Muscle of back (tissue), 11 donors: Measurements from ENCODE around the gene SSTR4. TPM values are rescaled to one million over a fixed set of nuclear protein-coding genes. Genes with fewer than 3 reads are reported as not detected.
A peak's percentile ranks its signal among the peaks of the same experiment; 100 is the strongest.
"Not testable (repeated sequence)": the region's sequence is repeated elsewhere in the genome, so short reads cannot be mapped to it uniquely, and the experiment has no call there.

ENCODE experiments used
- DNase-seq, 3 donors: peaks; one replicate each; pipeline versions ENCODE4 v3.0.0 to v3.0.0-alpha.2; 2013
- polyA plus RNA-seq, 10 donors: library from polyadenylated mRNA; unstranded; fragments of 120-200 nt; gene quantifications; one replicate each; pipeline ENCODE4 v1.2.1, GENCODE V29; 2013; ENCODE audit not compliant: insufficient read length in 10 of 10

The SSTR4 gene
- polyA plus RNA-seq, 10 donors, result not detected

DNA sequence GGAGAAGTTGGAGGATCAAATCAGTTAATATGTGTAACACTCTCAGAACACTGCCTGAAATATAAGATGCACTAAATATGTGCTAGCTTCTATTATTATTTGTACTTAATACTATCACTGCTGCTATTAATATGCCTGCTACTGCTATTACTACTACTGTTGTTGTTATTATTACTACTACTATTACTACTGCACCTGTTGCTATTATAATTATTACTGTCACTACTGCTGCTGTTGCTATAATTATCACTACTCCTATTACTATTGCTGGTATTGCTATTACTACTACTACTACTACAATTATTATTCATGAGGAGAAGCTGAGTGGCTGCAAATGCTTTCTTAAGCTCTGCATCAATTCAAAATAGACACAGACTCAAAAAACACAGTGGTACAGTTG is 16.7 kb upstream of the SSTR4 start:
- no peak for DNase-seq

DNA sequence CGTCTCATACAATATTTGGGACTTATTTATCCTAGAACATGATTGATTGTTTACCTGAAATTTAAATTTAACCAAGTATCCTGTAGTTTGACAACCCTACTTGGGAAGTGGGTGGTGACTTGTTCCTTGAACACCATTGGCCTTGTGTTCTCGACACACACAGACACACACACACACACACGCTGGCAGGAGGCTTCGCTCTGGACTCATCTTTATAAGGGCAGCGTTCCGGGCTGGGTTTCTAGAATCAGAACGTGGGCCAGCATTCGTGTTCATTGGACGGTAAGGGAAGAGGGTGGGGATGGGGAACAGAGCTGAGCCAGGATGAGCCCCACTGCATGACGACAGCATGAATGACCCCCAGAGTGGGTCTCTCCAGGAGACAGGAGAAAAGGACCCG is 16.2 kb upstream of the SSTR4 start:
- DNase-seq, result no peak

DNA sequence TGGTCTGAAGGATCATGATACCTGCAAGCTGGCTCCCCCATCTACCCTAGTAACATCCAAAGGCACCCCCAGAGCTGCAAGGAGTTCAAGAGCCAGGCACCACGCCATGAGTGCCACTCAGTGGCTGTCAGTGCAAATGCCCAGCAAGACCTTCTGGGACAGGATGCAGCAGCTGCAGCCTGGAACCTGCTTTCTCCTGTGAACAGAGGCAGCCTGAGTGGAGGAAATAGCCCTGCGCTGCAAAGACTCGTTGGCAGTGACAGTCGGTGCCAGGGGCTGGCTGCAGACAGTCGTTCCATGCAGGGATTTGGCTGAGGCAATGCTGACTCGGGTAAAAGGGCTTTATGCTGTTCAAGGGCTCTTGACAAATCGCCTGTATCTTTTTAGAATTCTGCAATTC is 15.7 kb upstream of the SSTR4 start:
- DNase-seq, result peak; percentile 20 to 35 (median 26)

DNA sequence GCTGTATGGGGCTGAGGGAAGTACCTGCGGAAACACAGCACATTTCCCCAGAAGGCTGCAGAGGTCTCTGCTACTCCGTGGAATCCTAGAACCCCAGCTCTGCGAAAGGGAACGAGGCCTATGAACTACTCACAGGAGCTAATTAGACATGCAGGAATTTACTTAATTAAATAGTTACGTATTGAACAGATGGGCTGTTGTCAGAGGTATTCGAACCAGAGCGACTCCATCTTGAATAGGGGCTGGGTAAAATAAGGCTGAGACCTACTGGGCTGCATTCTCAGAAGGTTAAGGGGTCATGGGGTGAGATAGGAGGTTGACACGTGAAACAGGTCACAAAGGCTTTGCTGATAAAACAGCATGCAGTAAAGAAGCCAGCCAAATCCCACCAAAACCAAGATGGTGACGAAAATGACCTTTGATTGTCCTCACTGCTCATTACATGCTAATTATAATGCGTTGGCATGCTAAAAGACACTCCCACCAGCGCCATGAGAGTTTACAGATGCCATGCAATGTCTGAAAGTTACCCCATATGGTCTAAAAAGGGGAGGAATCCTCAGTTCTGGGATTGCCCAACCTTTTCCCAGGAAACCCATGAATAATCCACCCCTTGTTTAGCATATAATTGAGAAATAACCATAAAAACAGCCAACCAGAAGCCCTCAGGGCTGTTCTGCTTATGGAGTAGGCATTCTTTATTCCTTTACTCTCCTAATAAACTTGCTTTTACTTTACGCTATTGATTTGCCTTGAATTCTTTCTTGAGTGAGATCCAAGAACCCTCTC is 14.7 kb upstream of the SSTR4 start:
- no peak for DNase-seq

DNA sequence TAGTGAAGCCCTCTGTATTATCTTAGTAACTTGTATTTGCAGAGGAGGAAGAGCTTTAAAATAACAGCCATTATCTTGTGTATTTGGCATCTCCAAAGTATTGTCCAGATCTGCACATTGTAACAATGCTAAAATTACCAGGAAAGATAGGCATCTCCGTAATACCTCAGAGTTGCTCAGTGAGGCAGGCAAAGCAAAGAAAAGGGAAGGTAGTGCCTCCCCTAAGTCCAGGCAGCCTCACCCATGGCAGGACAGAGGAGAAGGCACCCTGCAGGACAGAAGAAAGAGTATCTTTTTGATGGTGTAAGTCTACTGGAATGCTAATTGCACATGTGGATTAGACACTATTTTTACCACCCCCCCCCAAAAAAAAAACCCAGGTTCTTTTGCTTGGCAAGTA is 13.6 kb upstream of the SSTR4 start:
- DNase-seq, result no peak

DNA sequence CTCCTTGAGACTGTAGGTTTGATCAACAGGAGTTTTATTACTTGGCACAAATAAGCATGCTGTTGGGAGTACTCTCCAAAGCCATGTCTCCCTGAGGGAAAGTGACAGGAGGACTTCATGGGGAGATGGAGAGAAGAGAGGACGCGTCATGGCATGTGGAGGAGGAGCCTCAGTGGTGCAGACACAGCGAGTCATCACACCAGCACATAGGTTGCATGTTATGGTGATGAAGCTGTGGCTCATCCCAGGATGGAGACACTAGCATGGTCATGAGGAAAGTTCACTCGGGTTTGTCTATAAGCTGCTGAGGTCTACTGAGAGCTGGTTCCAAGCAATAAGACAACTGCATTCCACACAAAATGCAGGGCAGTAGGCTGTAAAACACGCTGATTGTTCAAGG is 13.2 kb upstream of the SSTR4 start:
- no peak for DNase-seq

DNA sequence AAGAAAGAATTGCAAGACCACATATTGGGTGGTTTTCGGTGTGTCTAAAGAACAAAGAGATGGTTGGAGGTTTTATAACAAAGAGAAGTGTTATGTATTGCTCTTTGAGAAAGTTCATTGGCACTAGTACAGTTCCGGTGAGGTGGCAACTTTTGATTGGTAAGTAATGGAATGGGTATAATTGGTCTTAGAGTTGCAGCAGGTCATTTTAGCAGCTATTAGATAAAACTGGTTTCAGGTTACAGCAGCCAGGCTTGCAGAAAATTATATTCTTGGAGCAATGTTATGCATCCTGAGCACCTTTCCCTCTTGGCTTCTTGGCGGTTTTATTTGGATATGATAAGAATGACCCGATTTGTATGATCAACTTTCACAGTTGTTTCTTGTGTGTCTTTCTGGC is 12.3 kb upstream of the SSTR4 start:
- no peak for DNase-seq

DNA sequence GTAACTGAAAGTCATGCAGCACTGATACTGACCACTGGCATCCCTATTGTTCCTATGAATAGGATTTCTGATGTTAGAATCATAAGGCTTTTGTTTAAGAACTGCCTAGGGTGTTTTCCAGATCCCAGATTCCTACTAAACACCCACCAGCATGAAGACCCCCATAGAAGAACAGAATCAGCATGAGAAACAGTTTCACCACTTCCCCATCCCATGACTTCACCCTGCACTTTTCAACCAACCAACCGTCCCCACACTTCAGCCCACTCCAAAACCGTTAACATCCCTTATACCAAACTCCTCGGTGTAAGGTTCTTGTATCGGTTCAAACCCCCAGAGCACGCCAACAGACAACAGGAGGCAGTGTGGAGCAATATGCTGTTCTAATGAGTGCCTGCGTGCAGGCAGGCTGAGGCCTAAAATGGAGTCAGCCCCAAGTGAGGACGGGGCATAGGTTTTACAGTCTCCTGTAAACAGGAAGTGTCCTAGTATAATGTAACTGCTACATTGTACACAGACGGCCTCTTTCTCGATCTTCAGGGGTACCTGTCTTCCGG is 11.4 kb upstream of the SSTR4 start:
- no peak for DNase-seq

DNA sequence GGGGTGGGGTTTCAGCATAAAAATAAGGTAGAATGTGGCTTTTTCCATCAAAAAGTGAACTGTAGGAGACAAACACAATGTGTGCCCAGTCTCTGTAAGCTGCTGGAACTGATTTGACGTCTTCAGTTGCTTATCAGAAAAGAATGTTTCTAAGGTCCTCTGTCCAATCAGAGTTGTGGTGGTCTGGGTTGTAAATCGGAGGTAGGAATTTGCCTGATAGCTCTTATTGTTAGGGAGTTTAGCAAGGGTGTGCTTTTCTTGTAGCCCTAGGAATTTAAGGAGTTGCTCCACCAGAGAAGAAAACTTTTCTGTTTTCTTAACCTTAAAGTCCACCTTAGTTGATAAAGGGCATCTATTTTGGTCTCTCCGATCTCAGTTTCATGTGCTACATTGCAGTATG is 10.4 kb upstream of the SSTR4 start:
- no peak for DNase-seq

DNA sequence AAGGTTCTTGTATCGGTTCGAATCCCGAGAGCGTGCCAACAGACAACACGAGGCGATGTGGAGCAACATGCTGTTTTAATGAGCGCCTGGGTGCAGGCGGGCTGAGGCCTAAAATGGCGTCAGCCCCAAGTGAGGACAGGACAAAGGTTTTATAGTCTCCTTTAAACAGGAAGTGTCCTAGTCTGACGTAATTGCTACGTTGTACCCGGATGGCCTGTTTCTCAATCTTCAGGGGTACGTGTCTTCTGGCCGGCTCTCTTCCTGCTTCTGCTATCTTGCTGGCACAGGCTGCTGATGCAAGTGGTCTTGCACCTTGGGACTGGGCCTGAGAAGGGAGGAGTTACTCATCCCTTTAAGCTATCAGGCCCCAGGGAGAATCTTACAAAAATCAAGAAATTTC is 9.6 kb upstream of the SSTR4 start:
- DNase-seq, result not testable (repeated sequence)

DNA sequence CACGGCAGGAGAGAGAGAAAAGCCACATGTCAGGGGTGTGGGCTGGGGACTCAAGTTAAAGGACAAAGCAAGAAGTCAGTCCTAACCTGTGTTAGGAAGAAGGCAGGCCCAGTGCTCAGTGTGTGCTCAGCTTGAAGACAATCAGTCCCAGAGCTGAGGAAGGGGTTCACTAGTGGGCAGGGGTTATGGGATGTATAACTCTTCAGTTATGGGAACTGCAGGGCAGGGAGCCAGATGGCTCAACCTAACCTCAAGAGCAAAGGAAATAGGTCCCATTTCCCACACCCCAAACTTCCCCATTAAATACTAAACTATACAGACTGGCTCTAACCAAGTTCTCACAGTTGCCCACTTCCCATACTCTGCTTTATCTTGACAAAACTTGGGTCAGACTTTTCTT is 7.4 kb upstream of the SSTR4 start:
- DNase-seq, result no peak

DNA sequence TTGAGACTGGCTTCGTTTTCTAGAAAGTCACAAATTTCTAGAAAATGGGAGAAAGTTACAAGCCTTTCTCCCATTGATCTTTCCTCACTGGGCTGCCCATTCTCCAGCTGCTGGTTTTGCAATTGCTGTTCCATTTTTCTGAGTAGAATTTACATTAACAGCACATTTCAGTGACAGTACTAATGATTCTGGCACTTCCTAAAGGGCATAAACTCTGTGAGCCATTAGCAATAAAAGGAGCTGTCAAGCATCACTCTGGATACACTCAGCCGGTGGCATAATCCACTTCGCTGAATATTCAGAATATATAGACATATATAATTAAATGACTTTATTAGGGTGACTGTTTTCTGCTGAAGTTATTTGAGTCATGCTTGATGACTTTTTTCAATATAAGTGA is 6.7 kb upstream of the SSTR4 start:
- no peak for DNase-seq

DNA sequence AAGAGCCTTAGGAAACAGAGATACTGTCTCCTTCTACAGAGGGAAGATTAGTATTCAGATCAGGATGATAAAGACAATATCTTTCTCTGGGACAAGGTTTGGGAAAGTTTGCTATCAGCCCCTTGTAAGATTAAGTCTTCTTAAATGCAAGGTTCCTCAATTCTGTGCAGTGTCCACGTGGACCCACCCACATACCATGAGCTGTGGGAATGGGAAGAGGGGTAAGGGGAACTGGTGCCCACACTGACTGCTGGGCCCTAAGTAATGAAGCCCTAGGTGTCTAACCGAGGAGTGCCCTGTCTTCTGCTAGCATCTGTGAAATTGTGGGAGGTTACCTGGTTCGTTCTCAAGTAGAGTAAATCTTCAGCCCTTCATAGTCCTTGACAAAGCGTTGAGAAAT is 5.8 kb upstream of the SSTR4 start:
- DNase-seq, result no peak

DNA sequence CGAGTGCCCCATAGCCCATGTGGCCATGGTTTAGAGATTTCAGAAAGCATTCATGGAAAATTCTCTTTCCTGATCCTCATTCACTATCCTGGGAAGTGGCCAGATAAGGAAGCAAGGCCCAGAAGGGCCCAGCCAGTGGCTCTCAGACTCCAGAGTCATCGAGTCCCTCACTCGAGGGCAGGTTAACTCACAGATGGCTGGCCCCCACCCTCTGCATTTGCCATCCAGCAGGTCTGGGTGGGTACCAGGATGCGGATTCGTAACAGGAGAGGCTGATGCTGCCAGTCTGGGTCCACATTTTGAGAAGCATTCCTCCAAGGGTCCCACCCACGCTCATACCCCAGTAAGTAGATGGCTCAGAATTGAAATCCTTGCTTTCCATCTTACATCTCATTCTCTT is 3.8 kb upstream of the SSTR4 start:
- DNase-seq, result no peak

DNA sequence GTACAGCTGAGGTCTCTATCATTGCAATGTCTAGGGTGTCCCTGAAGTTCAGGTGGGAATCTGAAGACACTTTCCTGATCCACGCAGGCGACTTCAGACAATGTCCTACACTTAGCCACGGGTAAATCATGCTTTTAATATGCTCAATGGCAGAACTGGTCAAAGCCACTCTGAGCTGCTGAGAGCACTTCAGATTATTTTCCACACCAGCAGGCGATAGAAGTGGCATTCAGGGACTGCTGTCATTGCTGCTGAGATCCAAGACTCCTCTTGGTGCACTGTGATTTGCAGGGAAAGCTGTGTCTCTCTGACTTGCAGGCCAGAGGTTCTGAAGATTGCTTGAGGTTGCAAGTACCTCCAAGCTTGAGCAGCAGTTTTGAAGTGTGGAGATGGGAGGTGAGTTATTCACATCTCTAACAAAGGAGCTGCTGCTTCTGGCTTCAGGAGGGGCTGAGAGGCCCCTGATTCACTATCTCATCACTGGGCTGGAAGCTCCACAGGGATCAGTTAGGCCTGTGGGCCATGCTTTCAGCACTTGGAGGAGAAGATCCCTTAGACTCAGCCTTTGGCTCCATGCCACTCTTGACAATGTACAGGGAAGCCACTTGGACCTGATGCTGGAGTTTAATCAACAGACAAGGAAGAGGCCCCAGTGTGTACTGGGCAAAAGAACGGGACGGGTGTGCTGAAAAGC is 2.9 kb upstream of the SSTR4 start:
- peak in 1 of 3 donors; percentile 51 for DNase-seq

DNA sequence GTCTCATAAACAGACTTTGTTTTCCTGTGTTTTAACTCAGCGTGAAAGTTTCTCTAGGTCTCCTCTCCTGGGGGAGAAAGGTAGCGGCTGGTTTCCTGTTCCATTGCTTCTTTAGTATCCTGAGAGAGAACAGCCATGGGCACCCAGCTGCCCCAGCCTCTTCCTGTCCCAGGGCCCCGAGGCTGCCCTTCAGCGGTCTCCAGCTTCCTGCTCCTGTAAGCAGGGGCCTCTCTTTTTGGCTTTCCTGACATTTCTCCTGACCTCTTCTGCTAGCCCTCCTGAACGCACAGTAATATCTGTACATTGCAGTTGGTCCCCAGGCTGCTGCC is 2.4 kb upstream of the SSTR4 start:
- DNase-seq, result no peak

DNA sequence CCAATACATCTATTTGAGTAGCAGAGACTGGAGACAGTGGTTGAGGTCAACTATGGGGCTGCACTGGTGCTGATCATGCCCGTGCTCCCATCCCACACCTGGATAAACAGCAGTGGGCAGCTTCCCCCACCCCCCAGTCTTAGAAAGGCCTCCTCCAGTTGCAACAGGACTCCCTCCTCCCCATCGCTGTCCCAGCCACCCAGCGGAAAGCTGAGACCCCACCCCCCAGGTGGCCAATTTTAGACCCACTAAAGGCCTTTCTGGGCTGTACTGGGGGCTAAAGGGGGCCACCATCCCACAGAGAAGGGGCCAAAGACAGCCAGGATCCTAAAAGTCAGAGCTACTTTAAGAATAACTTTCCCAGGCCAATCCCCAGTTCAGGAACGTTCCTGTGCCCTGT is 1.2 kb upstream of the SSTR4 start:
- no peak for DNase-seq

DNA sequence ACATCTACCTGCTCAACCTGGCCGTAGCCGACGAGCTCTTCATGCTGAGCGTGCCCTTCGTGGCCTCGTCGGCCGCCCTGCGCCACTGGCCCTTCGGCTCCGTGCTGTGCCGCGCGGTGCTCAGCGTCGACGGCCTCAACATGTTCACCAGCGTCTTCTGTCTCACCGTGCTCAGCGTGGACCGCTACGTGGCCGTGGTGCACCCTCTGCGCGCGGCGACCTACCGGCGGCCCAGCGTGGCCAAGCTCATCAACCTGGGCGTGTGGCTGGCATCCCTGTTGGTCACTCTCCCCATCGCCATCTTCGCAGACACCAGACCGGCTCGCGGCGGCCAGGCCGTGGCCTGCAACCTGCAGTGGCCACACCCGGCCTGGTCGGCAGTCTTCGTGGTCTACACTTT is 619 bp downstream of the SSTR4 start:
- DNase-seq, result no peak

DNA sequence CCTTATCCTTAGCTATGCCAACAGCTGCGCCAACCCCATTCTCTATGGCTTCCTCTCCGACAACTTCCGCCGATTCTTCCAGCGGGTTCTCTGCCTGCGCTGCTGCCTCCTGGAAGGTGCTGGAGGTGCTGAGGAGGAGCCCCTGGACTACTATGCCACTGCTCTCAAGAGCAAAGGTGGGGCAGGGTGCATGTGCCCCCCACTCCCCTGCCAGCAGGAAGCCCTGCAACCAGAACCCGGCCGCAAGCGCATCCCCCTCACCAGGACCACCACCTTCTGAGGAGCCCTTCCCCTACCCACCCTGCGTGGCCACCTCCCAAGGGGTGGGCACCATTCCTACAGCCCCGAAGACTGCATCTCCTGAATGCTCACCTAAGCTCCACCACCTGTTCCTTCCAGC is 1.3 kb downstream of the SSTR4 start:
- no peak for DNase-seq

DNA sequence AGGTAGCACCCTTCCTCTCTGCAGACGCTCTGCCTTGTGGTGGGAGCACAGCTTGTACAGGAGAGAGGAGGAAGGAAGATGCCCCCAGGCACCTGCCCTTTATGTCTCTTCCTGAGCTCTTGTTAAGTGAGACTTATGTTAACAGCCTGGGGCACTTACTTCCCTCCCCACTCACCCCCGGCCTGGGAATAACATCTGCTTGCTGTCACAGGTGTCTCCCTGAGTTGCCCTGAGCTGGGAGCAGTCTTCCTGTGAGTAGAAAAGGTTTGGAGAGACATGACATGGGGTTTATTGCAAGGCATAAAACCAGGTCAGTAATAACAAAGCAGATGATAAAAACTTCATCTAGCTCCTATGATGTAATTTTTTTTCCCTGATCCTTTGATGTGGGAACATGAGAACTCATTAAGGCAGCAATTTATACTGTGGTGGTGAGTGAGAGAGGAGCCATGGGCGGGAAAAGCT is 1.9 kb downstream of the SSTR4 start:
- DNase-seq, result no peak

DNA sequence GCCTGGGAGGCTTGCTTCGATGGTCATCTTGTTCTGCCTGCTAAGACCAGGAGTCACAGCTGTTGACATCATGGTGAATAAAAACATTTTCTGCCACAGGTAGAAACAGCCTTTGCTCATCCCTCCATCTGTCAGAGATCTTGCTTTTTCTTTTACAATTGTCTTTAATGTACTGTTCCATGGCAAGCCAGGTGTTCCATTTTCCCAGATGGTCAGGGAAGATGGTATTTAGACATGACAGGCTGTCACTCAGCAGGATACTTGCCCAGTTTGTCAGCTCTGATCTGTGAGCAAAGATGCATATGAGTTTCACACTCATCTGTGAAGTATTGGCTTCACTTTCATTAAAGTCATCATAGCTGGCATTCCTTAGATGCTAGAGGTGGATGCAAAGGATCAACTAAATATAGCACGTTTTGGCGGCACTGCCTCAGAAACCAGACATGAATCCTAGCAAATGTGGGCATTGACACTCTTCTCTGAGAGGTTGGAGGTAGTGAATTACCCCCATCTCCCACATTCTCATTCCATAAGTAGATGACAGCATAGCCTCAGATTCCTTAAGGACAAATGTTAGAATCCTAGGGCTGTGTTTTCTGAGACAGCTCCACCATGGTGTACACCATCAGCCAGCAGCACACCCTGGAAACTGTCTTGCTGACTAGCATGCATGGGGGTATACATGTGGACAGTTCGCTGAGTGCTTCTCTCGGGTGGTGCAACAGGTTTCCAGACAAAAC is 4.2 kb downstream of the SSTR4 start:
- DNase-seq, result no peak

DNA sequence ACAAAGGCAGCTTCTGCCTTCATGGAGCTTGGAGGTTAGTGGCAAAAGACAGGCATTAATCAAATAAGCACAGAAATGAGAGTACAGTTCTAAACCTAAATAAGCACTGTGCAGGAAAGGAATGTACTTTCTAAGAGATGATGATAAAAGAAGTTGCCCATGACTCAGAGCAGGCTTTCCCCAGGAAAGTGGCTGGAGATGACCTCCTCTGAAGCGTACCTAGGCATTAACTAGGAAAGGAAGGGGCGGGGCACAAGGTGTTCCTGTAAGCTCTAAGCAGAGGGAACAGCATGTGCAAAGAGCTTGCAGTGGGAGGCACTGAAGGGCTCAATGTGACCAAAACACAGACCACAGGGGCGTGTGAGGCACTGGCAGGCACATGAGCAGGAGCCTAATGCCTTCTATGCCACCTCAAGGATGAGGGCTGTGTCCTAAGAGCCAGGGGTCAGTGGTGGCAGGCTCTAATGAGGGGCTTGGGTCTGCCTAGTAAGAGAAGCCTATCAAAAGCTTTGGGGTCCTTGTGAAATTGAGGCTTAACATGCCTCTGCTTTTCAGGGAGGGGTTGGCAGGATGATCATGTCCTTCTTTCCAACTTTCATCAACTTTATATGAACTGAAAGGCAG is 4.9 kb downstream of the SSTR4 start:
- DNase-seq, result no peak
